ENCODE results near the gene NOS1AP. TPM values are rescaled to one million over a fixed set of nuclear protein-coding genes. Genes with fewer than 3 reads are reported as not detected.

Gene NOS1AP
- total RNA-seq, 1 experiment from 2014 or later, result 5.3 TPM

DNA sequence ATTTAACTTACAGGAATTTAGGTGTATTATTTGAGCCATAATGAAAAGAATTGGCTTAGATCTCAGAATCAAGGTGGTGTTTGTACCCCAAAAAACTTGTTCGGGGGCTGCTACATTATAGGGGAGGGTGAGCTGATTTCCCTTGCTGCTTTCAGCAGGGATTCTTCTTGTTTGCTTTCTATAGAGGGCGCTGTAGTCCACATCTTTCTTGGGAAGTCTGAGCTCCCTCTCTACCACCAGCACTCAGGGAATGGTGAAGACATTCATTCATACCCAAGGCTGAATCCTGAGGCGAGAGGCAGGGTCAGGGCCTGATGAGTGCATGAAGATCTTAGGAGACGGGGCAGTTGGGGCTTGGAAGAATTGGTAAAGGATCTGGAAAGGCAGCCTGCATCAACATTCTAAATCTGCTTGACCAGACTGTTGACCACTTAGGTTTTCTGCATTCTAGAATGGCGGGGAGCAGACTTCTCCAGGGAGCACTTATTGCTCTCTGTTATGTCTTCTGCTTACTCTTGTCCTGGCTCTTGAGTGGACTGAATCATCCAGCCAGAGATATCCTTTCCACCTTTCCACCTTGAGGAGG lies 288.3 kb downstream of the NOS1AP start:
- ChIA-PET CTCF (interaction anchor here (0.7 to 1.6 kb wide), 23 partner anchors 8 to 469 kb away, joined by 3 to 9 read pairs (median 3); partner anchors contain the start of gene C1orf226), POLR2A (no interaction called here)
- intact Hi-C loops (cut with micrococcal nuclease), result loop anchor here (2.0 to 10.0 kb wide), 6 partner anchors 35 to 445 kb away; partner anchors contain the start of genes UAP1 and UHMK1

More for the DNA sequence above, 288.3 kb downstream of the NOS1AP start:
- H3K9me3 ChIP-seq (ENCODE audit: control insufficient read depth in 1 of 2, insufficient read depth in 1 of 2, low read depth in 1 of 2, low read length in 2 of 2), result no peaks in the 10 kb centered on the region
- ATAC-seq, result peak; percentile 90
- H3K9me2 ChIP-seq (ENCODE audit: insufficient read depth), result no peaks in the 10 kb centered on the region
- no peak overlapping the region for H3K4me3 ChIP-seq (replicated peaks in 1 of 2; ENCODE audit: low read depth in 1 of 2, low read length in 2 of 2)
- H3K27me3 ChIP-seq (ENCODE audit: insufficient read depth, low read length), result no peaks in the 10 kb centered on the region
- H3K4me2 ChIP-seq (ENCODE audit: low read length), result no peak overlapping the region
- H3K4me1 ChIP-seq (ENCODE audit: control insufficient read depth in 1 of 2, insufficient read depth in 2 of 2, low read length in 2 of 2), result no peaks in the 10 kb centered on the region
- no peak overlapping the region for H2AFZ ChIP-seq (ENCODE audit: low read depth, low read length, poor library complexity, severe bottlenecking)
- BruUV-seq (replicated peaks), result no TSS peak
- no peaks in the 10 kb centered on the region for H4K20me1 ChIP-seq (ENCODE audit: insufficient read depth)
- no peak overlapping the region for H3K9ac ChIP-seq (ENCODE audit: low read length)
- DNase-seq (ENCODE audit: low read depth, low spot score), result peak; percentile 18
- TF ChIP-seq SIN3A (IDR thresholded peaks at IDR 0.05; ENCODE audit: low read depth) (no peak), EGR1 (IDR thresholded peaks at IDR 0.05; ENCODE audit: low read depth) (no peak), RAD21 (IDR thresholded peaks at IDR 0.05; ENCODE audit: low read depth) (peak; percentile 88), SRF (IDR thresholded peaks at IDR 0.05; ENCODE audit: low read depth) (no peak)
- TF ChIP-seq, protein P1, sequence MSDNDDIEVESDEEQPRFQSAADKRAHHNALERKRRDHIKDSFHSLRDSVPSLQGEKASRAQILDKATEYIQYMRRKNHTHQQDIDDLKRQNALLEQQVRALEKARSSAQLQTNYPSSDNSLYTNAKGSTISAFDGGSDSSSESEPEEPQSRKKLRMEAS (IDR thresholded peaks at IDR 0.05), result no peak
- TF ChIP-seq, protein P2, sequence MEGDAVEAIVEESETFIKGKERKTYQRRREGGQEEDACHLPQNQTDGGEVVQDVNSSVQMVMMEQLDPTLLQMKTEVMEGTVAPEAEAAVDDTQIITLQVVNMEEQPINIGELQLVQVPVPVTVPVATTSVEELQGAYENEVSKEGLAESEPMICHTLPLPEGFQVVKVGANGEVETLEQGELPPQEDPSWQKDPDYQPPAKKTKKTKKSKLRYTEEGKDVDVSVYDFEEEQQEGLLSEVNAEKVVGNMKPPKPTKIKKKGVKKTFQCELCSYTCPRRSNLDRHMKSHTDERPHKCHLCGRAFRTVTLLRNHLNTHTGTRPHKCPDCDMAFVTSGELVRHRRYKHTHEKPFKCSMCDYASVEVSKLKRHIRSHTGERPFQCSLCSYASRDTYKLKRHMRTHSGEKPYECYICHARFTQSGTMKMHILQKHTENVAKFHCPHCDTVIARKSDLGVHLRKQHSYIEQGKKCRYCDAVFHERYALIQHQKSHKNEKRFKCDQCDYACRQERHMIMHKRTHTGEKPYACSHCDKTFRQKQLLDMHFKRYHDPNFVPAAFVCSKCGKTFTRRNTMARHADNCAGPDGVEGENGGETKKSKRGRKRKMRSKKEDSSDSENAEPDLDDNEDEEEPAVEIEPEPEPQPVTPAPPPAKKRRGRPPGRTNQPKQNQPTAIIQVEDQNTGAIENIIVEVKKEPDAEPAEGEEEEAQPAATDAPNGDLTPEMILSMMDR (IDR thresholded peaks at IDR 0.05 in 2 of 3, conservative IDR thresholded peaks at IDR 0.05 in 1 of 3; ENCODE audit: borderline replicate concordance in 1 of 3, insufficient read depth in 1 of 3, low read depth in 2 of 3, low read length in 2 of 3), result peak; percentile 70 to 79 (median 73); a peak in 5 of 6 replicates
- no peaks in the 10 kb centered on the region for H3K79me2 ChIP-seq (ENCODE audit: insufficient read depth, low read length)
- RAD21 ChIA-PET (ENCODE audit: low non-redundant PET in 1 of 2, low total read pairs in 2 of 2, uncharacterized antibody in 2 of 2, unreplicated experiment in 2 of 2), result interaction anchor here (0.5 to 1.1 kb wide), 6 partner anchors 24 to 302 kb away, joined by 3 read pairs; partner anchors contain the start of gene C1orf226 (in 1 of the 2)
- H3K36me3 ChIP-seq (ENCODE audit: control insufficient read depth in 1 of 2, insufficient read depth in 2 of 2, low read length in 2 of 2), result peaks cover 0 to 3% of the 10 kb centered on the region in 2 experiments; a peak in 1 of 4 replicates
- no peak overlapping the region for H3K27ac ChIP-seq (ENCODE audit: low read depth, low read length)
